C4-2B (cell line): ENCODE results near the gene RGS7.

ENCODE experiments used
- ZFX ChIP-seq: fragments of 450-650 bp; IDR thresholded peaks from 2 replicates; pipeline ENCODE4 v1.6.1; 2017
- TF ChIP-seq, protein P1 (sequence below): fragments of 450-650 bp; conservative IDR thresholded peaks from 2 replicates; pipeline ENCODE4 v1.5.1; 2017; ENCODE audit warnings: mild to moderate bottlenecking

DNA sequence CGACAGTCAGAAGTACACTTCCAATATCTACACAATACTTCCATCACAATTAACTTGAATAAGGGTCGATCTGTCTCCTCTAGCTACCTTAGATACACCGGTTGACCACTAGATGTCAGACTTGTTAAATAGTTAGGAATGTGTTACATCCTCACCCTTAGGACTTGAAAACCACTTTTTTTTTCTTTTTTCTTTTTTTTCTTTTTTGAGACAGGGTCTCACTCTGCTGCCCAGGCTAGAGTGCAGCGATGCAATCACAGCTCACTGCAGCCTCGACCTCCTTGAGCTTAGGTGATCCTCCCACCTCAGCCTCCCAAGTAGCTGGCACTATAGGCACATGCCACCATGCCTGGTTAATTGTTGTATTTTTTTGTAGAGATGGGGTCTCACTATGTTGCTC lies 624.6 kb downstream of the RGS7 start:
- TF ChIP-seq, protein P1, sequence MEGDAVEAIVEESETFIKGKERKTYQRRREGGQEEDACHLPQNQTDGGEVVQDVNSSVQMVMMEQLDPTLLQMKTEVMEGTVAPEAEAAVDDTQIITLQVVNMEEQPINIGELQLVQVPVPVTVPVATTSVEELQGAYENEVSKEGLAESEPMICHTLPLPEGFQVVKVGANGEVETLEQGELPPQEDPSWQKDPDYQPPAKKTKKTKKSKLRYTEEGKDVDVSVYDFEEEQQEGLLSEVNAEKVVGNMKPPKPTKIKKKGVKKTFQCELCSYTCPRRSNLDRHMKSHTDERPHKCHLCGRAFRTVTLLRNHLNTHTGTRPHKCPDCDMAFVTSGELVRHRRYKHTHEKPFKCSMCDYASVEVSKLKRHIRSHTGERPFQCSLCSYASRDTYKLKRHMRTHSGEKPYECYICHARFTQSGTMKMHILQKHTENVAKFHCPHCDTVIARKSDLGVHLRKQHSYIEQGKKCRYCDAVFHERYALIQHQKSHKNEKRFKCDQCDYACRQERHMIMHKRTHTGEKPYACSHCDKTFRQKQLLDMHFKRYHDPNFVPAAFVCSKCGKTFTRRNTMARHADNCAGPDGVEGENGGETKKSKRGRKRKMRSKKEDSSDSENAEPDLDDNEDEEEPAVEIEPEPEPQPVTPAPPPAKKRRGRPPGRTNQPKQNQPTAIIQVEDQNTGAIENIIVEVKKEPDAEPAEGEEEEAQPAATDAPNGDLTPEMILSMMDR, result peak; percentile 80
- no peak for TF ChIP-seq ZFX
